Skeletal muscle tissue (tissue), 4 donors: ENCODE data around the gene PHF5A. TPM values are rescaled to one million over a fixed set of nuclear protein-coding genes. Genes with fewer than 3 reads are reported as not detected.
A peak's percentile ranks its signal among the peaks of the same experiment; 100 is the strongest.

Experiments
- H3K27ac ChIP-seq: one replicate; pipeline ENCODE4 v1.7.0; 2013; ENCODE audit warnings: mild to moderate bottlenecking, low read depth, low read length, inconsistent platforms
- H3K27me3 ChIP-seq, 3 donors: one replicate each; pipeline ENCODE4 v1.7.0; 2013; ENCODE audit warnings: low read length in 3 of 3; ENCODE audit not compliant: control insufficient read depth in 3 of 3, insufficient read depth in 3 of 3
- H3K36me3 ChIP-seq, 3 donors: one replicate each; pipeline ENCODE4 v1.7.0; 2013; ENCODE audit warnings: low read length in 3 of 3; ENCODE audit not compliant: control insufficient read depth in 3 of 3, insufficient read depth in 3 of 3
- H3K4me1 ChIP-seq, 3 donors: one replicate each; pipeline ENCODE4 v1.7.0; 2013; ENCODE audit warnings: low read length in 3 of 3, mild to moderate bottlenecking in 3 of 3; ENCODE audit not compliant: control insufficient read depth in 3 of 3, insufficient read depth in 3 of 3
- H3K4me3 ChIP-seq, 3 donors: one replicate each; pipeline ENCODE4 v1.7.0; 2013; ENCODE audit warnings: low read length in 3 of 3
- H3K9ac ChIP-seq, 3 donors: one replicate each; pipeline ENCODE4 v1.7.0; 2013; ENCODE audit warnings: low read length in 3 of 3, mild to moderate bottlenecking in 3 of 3, moderate library complexity in 2 of 3, low read depth in 1 of 3
- H3K9me3 ChIP-seq, 3 donors: one replicate each; pipeline ENCODE4 v1.7.0; 2013; ENCODE audit warnings: low read length in 3 of 3; ENCODE audit not compliant: control insufficient read depth in 3 of 3
- total RNA-seq: library from RNA; depleted of rRNA; stranded (reverse); fragments of >200 nt; gene quantifications from one replicate; pipeline ENCODE4 v1.2.3, GENCODE V29; 2014
- donor health status: Osteomylitis.

The PHF5A gene
- total RNA-seq, 1 donor from 2014 or later = 43.8 TPM

GRCh38 chr22:41488596-41489385 is 20.3 kb upstream of the PHF5A start:
- H3K36me3 ChIP-seq = no peaks in the 10 kb centered on the region
- peaks cover 48 to 67% (median 52%) of the 10 kb centered on the region in 3 donors for H3K4me1 ChIP-seq
- no peak overlapping the region for H3K4me3 ChIP-seq
- H3K9me3 ChIP-seq = no peaks in the 10 kb centered on the region
- H3K27me3 ChIP-seq = no peaks in the 10 kb centered on the region
- peak overlapping the region in 1 of 3 donors; percentile 40 for H3K9ac ChIP-seq
- H3K27ac ChIP-seq = no peak overlapping the region

GRCh38 chr22:41488076-41488475 is 19.6 kb upstream of the PHF5A start:
- Histone ChIP-seq H3K36me3 (no peaks in the 10 kb centered on the region), H3K27me3 (no peaks in the 10 kb centered on the region), H3K4me1 (peaks cover 48 to 68% (median 51%) of the 10 kb centered on the region in 3 donors), H3K9me3 (no peaks in the 10 kb centered on the region), H3K9ac (peak overlapping the region in 1 of 3 donors; percentile 40), H3K27ac (no peak overlapping the region), H3K4me3 (no peak overlapping the region)

- H3K27ac ChIP-seq = peak overlapping the region; percentile 0
- H3K4me3 ChIP-seq = no peak overlapping the region
- peaks cover 54 to 72% (median 58%) of the 10 kb centered on the region in 3 donors for H3K4me1 ChIP-seq
Measured at GRCh38 chr22:41487037-41487935, 18.8 kb upstream of the PHF5A start.

GRCh38 chr22:41485033-41485432 is 16.5 kb upstream of the PHF5A start:
- no peak overlapping the region for H3K27ac ChIP-seq
- no peaks in the 10 kb centered on the region for H3K27me3 ChIP-seq
- peak overlapping the region in 1 of 3 donors; percentile 57 for H3K9ac ChIP-seq
- no peak overlapping the region for H3K4me3 ChIP-seq
- no peaks in the 10 kb centered on the region for H3K9me3 ChIP-seq
- H3K36me3 ChIP-seq = no peaks in the 10 kb centered on the region
- peaks cover 62 to 77% (median 64%) of the 10 kb centered on the region in 3 donors for H3K4me1 ChIP-seq

More at GRCh38 chr22:41487037-41487935, 18.8 kb upstream of the PHF5A start:
- Histone ChIP-seq H3K27me3 (no peaks in the 10 kb centered on the region), H3K9me3 (no peaks in the 10 kb centered on the region), H3K36me3 (no peaks in the 10 kb centered on the region), H3K9ac (no peak overlapping the region)

- Histone ChIP-seq H3K9ac (peak overlapping the region in 2 of 3 donors; percentile 4 to 33), H3K27me3 (no peaks in the 10 kb centered on the region), H3K4me3 (no peak overlapping the region), H3K27ac (peak overlapping the region; percentile 80), H3K36me3 (peaks cover 0 to 6% (median 0%) of the 10 kb centered on the region in 3 donors), H3K9me3 (no peaks in the 10 kb centered on the region), H3K4me1 (peaks cover 57 to 73% (median 66%) of the 10 kb centered on the region in 3 donors)
Measured at GRCh38 chr22:41482319-41482935, 13.9 kb upstream of the PHF5A start.

- peak overlapping the region; percentile 4 to 68 (median 33) for H3K9ac ChIP-seq
- peaks cover 51 to 68% (median 62%) of the 10 kb centered on the region in 3 donors for H3K4me1 ChIP-seq
- peak overlapping the region; percentile 80 for H3K27ac ChIP-seq
- H3K27me3 ChIP-seq = no peaks in the 10 kb centered on the region
- no peaks in the 10 kb centered on the region for H3K9me3 ChIP-seq
- no peak overlapping the region for H3K4me3 ChIP-seq
- peaks cover 0 to 8% (median 0%) of the 10 kb centered on the region in 3 donors for H3K36me3 ChIP-seq
Measured at GRCh38 chr22:41481925-41482318, 13.4 kb upstream of the PHF5A start.

GRCh38 chr22:41481131-41481830 is 12.8 kb upstream of the PHF5A start:
- H3K27ac ChIP-seq = peak overlapping the region; percentile 80
- H3K4me1 ChIP-seq = peaks cover 51 to 64% (median 61%) of the 10 kb centered on the region in 3 donors
- H3K9ac ChIP-seq = peak overlapping the region; percentile 61 to 79 (median 68)
- peak overlapping the region in 2 of 3 donors; percentile 45 to 61 for H3K4me3 ChIP-seq
- H3K27me3 ChIP-seq = no peaks in the 10 kb centered on the region
- H3K9me3 ChIP-seq = no peaks in the 10 kb centered on the region
- peaks cover 0 to 8% (median 0%) of the 10 kb centered on the region in 3 donors for H3K36me3 ChIP-seq

- H3K9ac ChIP-seq = peak overlapping the region in 2 of 3 donors; percentile 33 to 35
- H3K27me3 ChIP-seq = no peaks in the 10 kb centered on the region
- peaks cover 51 to 64% (median 60%) of the 10 kb centered on the region in 3 donors for H3K4me1 ChIP-seq
- H3K9me3 ChIP-seq = no peaks in the 10 kb centered on the region
- H3K36me3 ChIP-seq = peaks cover 0 to 8% (median 0%) of the 10 kb centered on the region in 3 donors
- H3K4me3 ChIP-seq = no peak overlapping the region
- H3K27ac ChIP-seq = peak overlapping the region; percentile 80
Measured at GRCh38 chr22:41480397-41480735, 11.9 kb upstream of the PHF5A start.
